K562 (cell line): ENCODE results near the gene KCTD3. TPM values are rescaled to one million over a fixed set of nuclear protein-coding genes. Genes with fewer than 3 reads are reported as not detected.
A peak's percentile ranks its signal among the peaks of the same experiment; 100 is the strongest.

Experiments
- CBX1 ChIP-seq: sonication (generic); IDR thresholded peaks from 2 replicates; pipeline ENCODE4 v1.6.1; 2016; ENCODE audit warnings: antibody characterized with exemption, low read depth, mild to moderate bottlenecking
- CSDE1 ChIP-seq, 2 experiments: fragments of 450-650 bp; IDR thresholded peaks; 2 replicates each; pipeline ENCODE4 v1.6.1; 2016; ENCODE audit warnings: mild to moderate bottlenecking in 1 of 2
- EGR1 ChIP-seq: fragments of 450-650 bp; conservative IDR thresholded peaks from 2 replicates; pipeline ENCODE4 v1.6.1; 2017; ENCODE audit warnings: mild to moderate bottlenecking
- FUS ChIP-seq: fragments of 200-400 bp; formaldehyde crosslinking; optimal IDR thresholded peaks from 2 replicates; pipeline ENCODE3; 2017; ENCODE audit warnings: low read depth, low read length
- HNRNPH1 ChIP-seq: fragments of 200-400 bp; formaldehyde crosslinking; optimal IDR thresholded peaks from 2 replicates; pipeline ENCODE3; 2017; ENCODE audit warnings: low read depth, mild to moderate bottlenecking, low read length, moderate library complexity
- NCOA1 ChIP-seq: fragments of 450-650 bp; IDR thresholded peaks from 2 replicates; pipeline ENCODE4 v1.6.1; 2016; ENCODE audit warnings: low read depth
- NCOA6 ChIP-seq: fragments of 450-650 bp; IDR thresholded peaks from 2 replicates; pipeline ENCODE4 v1.6.1; 2017; ENCODE audit warnings: mild to moderate bottlenecking
- NR1H2 ChIP-seq: sonication (generic); formaldehyde crosslinking; IDR thresholded peaks from 2 replicates; pipeline ENCODE4 v1.4.0; 2020; ENCODE audit warnings: mild to moderate bottlenecking, missing genetic modification reagents
- POLR2AphosphoS2 ChIP-seq: IDR thresholded peaks from 2 replicates; pipeline ENCODE4 v1.6.1; 2012; ENCODE audit warnings: low read length, improper control_type of control experiment
- POU5F1 ChIP-seq: fragments of 150-350 bp; IDR thresholded peaks from 2 replicates; pipeline ENCODE4 v1.6.1; 2014; ENCODE audit warnings: borderline replicate concordance, low read length, low read depth, mild to moderate bottlenecking; ENCODE audit not compliant: partially characterized antibody
- RBM22 ChIP-seq: fragments of 200-400 bp; formaldehyde crosslinking; IDR thresholded peaks from 2 replicates; pipeline ENCODE4 v1.6.1; 2018; ENCODE audit warnings: low read length, low read depth; ENCODE audit not compliant: poor library complexity, severe bottlenecking
- polyA plus RNA-seq, 8 experiments: library from polyadenylated mRNA; depleted of rRNA in 4 of 8; stranded (reverse) in 5 of 8; unstranded in 3 of 8; fragments of >200 nt; fragmentation: Nextera tagmentation in 2 of 8; fragmentation: Illumina TruSeq in 1 of 8; extraction: Ambion mirVana in 2 of 8; extraction: Trizol in 1 of 8; gene quantifications; 2 replicates each; pipeline versions ENCODE4 v1.2.1 to v1.2.3, GENCODE V29; 2011 to 2014; ENCODE audit warnings: inconsistent platforms in 1 of 8, missing spikeins in 1 of 8
- total RNA-seq, 7 experiments: library from RNA; depleted of rRNA in 6 of 7; stranded (reverse); fragments of >200 nt in 6 of 7; fragmentation: Illumina TruSeq in 2 of 7; extraction: Trizol in 2 of 7; gene quantifications; 2 replicates each; pipeline versions ENCODE4 v1.2.1 to v1.2.3, GENCODE V29; 2011 to 2021; ENCODE audit warnings: low replicate concordance in 1 of 7
- TF ChIP-seq, protein P1 (sequence below), 2 experiments: fragments of 450-650 bp in 1 of 2; sonication (generic) in 1 of 2; formaldehyde crosslinking in 1 of 2; IDR thresholded peaks; 2 replicates each; pipeline versions ENCODE4 v1.7.1 to v1.9.0; 2016 to 2022; ENCODE audit warnings: inconsistent platforms in 1 of 2, mild to moderate bottlenecking in 1 of 2, missing genetic modification reagents in 1 of 2
- TF ChIP-seq, protein P2 (sequence below): fragments of 250-450 bp; sonication (Bioruptor Pico); IDR thresholded peaks from 2 replicates; pipeline ENCODE4 v1.8.0; 2021; ENCODE audit warnings: borderline replicate concordance, mild to moderate bottlenecking, moderate library complexity; ENCODE audit not compliant: poor library complexity, severe bottlenecking
- TF ChIP-seq, protein P3 (sequence below): fragments of 450-650 bp; IDR thresholded peaks from 2 replicates; pipeline ENCODE4 v1.6.1; 2016
- TF ChIP-seq, protein P4 (sequence below), 2 experiments: fragments of 450-650 bp in 1 of 2; sonication (generic) in 1 of 2; formaldehyde crosslinking; conservative IDR thresholded peaks; 2 replicates each; pipeline versions ENCODE4 v1.4.0 to v1.8.1; 2020 to 2022; ENCODE audit warnings: mild to moderate bottlenecking in 1 of 2, missing genetic modification reagents in 1 of 2

Gene KCTD3
- total and polyA plus RNA-seq, 9 of the 15 experiments (the other 6 are each of a cell fraction or from before 2014, with no cell fraction given): 12.8 to 77.1 (median 44.3) TPM

DNA sequence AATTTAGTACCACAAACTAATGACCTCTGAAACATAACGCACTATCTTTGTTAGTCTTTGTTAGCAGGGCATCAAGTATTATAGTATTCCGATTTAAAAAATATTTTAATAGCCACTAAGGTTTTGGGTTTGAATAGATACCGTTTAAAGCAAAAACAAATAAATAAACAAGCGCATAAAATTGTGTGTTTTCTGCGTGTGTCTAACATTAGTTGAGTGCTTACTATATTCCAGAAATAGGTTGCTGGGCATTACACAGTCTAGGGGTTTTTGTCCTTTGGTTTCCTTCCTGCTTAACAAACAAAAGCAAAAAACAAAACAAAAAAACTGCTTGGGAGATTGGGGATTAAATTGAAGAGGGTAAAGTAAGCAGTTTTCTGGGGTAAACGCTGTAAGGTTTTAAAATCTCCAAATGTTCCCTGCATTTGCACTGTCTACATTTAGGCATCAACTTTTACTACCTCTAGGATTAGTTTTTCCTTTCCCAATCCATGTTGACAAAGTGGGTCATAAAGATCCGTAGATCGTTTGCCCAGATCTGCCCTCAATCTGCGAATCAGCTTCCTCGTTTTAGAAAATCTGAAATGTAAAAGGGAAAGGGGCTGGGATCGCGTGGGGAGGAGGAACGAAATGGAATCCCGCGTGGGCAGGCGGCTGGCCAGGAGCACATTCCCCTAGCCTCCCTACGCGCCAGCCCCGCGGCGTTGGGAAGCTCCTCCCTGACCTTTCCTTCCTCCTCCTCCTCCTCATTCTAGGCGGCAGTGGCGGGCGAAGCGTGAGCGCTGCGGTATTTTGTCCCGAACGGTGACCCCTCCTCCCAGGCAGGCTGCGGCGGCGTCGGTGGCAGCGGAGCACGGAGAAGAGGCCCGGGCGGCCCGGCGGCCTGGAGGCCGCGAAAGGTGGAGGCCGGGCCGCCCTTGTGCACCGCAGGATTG lies at the start of gene KCTD3 (continued):
- no peak for TF ChIP-seq NCOA1
- TF ChIP-seq, protein P1, sequence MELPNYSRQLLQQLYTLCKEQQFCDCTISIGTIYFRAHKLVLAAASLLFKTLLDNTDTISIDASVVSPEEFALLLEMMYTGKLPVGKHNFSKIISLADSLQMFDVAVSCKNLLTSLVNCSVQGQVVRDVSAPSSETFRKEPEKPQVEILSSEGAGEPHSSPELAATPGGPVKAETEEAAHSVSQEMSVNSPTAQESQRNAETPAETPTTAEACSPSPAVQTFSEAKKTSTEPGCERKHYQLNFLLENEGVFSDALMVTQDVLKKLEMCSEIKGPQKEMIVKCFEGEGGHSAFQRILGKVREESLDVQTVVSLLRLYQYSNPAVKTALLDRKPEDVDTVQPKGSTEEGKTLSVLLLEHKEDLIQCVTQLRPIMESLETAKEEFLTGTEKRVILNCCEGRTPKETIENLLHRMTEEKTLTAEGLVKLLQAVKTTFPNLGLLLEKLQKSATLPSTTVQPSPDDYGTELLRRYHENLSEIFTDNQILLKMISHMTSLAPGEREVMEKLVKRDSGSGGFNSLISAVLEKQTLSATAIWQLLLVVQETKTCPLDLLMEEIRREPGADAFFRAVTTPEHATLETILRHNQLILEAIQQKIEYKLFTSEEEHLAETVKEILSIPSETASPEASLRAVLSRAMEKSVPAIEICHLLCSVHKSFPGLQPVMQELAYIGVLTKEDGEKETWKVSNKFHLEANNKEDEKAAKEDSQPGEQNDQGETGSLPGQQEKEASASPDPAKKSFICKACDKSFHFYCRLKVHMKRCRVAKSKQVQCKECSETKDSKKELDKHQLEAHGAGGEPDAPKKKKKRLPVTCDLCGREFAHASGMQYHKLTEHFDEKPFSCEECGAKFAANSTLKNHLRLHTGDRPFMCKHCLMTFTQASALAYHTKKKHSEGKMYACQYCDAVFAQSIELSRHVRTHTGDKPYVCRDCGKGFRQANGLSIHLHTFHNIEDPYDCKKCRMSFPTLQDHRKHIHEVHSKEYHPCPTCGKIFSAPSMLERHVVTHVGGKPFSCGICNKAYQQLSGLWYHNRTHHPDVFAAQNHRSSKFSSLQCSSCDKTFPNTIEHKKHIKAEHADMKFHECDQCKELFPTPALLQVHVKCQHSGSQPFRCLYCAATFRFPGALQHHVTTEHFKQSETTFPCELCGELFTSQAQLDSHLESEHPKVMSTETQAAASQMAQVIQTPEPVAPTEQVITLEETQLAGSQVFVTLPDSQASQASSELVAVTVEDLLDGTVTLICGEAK (IDR thresholded peaks at IDR 0.05): peak; percentile 70
- TF ChIP-seq, protein P1 (CRISPR knock-in tag; IDR thresholded peaks at IDR 0.05): no peak
- no peak for TF ChIP-seq NR1H2
- peak in 1 of 2 experiments; percentile 15; a peak in 1 of 4 replicates for TF ChIP-seq CSDE1 (IDR thresholded peaks at IDR 0.05)
- TF ChIP-seq, protein P2, sequence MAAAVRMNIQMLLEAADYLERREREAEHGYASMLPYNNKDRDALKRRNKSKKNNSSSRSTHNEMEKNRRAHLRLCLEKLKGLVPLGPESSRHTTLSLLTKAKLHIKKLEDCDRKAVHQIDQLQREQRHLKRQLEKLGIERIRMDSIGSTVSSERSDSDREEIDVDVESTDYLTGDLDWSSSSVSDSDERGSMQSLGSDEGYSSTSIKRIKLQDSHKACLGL (CRISPR knock-in tag): no peak
- TF ChIP-seq, protein P3, sequence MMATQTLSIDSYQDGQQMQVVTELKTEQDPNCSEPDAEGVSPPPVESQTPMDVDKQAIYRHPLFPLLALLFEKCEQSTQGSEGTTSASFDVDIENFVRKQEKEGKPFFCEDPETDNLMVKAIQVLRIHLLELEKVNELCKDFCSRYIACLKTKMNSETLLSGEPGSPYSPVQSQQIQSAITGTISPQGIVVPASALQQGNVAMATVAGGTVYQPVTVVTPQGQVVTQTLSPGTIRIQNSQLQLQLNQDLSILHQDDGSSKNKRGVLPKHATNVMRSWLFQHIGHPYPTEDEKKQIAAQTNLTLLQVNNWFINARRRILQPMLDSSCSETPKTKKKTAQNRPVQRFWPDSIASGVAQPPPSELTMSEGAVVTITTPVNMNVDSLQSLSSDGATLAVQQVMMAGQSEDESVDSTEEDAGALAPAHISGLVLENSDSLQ: no peak
- TF ChIP-seq POU5F1: peak; percentile 43
- TF ChIP-seq NCOA6: no peak
- TF ChIP-seq POLR2AphosphoS2: no peak
- TF ChIP-seq FUS: no peak
- peak; percentile 29 for TF ChIP-seq RBM22
- no peak for TF ChIP-seq HNRNPH1
- TF ChIP-seq, protein P4, sequence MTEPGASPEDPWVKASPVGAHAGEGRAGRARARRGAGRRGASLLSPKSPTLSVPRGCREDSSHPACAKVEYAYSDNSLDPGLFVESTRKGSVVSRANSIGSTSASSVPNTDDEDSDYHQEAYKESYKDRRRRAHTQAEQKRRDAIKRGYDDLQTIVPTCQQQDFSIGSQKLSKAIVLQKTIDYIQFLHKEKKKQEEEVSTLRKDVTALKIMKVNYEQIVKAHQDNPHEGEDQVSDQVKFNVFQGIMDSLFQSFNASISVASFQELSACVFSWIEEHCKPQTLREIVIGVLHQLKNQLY (CRISPR knock-in tag; conservative IDR thresholded peaks at IDR 0.05): no peak
- TF ChIP-seq CBX1: 0 out of 2 replicates have a peak, but pooled peaks have one; percentile 66
- TF ChIP-seq EGR1: peak; percentile 77
